ENCODE measurements around the gene IL12RB1.

The IL12RB1 gene

DNA sequence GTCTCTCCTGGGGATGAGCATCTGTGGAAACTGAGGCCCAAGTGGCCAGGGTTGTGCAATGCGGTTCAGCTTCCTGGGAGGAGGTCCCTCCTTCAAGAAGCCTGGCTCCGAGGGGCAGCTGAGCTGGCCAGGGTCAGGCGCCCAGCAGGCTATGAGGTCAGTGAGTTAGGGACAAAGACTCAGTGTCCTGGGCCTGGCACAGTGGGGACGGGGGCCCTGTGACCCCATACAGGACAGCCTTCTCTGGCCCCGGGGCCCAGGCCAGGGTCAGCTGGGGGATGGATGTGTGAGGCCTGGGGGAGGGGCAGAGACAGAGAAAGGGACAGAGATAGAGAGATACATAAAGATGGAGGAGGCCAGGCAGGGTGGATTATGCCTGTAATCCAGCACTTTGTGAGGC, 3.0 kb upstream of the IL12RB1 start:
- DNase-seq (ENCODE audit: low read depth in 3 of 3), result no peak

DNA sequence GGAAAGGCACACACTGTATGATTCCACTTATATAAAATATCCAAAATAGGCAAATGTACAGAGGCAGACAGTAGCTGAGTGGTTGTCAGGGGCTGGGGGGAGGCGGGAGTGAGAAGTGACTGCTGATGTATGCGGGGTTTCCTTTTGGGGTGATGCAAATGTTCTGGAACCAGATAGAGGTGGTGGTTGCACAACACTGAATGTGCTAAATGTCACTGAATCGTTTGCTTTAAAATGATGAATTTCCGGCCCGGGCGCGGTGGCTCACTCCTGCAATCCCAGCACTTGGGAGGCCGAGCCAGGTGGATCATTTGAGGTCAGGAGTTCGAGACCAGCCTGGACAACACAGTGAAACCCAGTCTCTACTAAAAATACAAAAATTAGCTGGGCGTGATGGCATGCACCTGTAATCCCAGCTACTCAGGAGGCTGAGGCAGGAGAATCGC, 2.4 kb upstream of the IL12RB1 start:
- peak in 2 of 3 experiments; percentile 41 to 61 for DNase-seq (ENCODE audit: low read depth in 3 of 3)

DNA sequence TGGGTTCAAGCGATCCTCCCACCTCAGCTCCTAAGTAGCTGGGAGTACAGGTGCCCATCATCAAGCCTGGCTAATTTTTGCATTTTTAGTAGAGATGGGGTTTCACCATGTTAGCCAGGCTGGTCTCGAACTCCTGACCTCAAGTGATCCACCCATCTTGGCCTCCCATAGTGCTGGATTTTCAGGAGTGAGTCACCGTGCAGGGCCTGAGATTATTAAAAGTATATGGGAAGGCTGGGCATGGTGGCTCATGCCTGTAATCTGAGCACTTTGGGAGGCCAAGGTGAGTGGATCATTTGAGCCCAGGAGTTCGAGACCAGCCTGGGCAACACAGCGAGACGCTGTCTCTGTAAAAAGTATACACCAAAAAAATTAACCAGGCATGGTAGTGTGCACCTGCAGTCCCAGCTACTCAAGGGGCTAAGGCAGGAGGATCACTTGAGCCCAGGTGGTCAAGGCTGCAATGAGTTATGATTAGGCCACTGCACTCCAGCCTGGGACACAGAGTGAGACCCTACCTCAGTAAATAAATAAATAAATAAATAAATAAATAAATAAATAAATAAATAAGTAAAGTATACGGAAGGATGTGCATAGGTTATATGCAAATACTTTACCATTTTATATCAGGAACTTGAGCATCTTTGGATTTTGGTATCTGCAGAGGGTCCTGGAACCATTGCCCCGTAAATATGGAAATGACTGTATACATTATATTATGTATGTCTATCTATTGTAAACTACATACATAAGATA, 854 bp downstream of the IL12RB1 start:
- no peak for DNase-seq (ENCODE audit: low read depth in 3 of 3)

- no peak for DNase-seq (ENCODE audit: low read depth in 3 of 3)
These were observed 2.6 kb downstream of the IL12RB1 start for GRCh38 chr19:18083929-18084684.

DNA sequence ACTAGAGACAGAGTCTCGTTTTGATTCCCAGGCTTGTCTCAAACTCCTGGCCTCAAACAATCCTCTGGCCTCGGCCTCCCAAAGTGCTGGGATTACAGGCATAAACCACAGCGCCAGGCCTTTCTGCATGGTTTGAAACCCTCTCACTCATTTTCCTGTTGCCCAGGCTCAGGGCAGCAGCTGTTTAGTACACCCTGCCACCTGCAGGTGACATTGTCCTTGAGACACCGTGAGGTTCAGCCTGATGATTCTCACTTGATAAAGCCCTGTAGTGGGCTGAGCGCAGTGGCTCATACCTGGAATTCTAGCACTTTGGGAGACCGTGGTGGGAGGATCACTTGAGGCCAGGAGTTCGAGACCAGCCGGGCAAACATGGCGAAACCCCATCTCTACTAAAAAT, 12.5 kb downstream of the IL12RB1 start:
- no peak for DNase-seq (ENCODE audit: low read depth in 3 of 3)

DNA sequence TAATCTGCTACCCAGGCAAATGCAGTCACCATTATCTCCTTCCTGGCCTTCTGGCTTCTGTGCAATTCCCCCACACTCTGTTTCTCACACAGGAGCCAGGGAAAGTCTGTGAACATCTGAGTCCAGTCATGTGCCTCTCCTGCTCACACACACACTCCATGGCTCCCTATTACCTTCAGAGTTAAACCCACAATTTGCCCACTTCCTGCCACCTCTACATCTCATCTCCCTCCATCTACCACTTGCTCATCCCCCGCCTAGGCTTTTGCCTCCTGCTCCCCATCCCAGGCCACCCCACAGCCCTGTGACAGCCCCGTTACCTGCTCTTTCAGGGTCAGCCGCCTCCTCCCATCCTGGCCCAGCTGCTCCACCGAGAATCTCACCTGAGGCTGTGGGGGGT, 13.5 kb downstream of the IL12RB1 start:
- no peak for DNase-seq (ENCODE audit: low read depth in 3 of 3)

- DNase-seq (ENCODE audit: low read depth in 3 of 3), result no peak
These were observed 14.4 kb downstream of the IL12RB1 start for GRCh38 chr19:18072335-18072734.

GRCh38 chr19:18070181-18070580, 16.6 kb downstream of the IL12RB1 start:
- no peak for DNase-seq (ENCODE audit: low read depth in 3 of 3)

GRCh38 chr19:18069383-18069782, 17.4 kb downstream of the IL12RB1 start:
- DNase-seq (ENCODE audit: low read depth in 3 of 3), result no peak

- DNase-seq (ENCODE audit: low read depth in 3 of 3), result no peak
These were observed 18.3 kb downstream of the IL12RB1 start for GRCh38 chr19:18068395-18068794.

DNA sequence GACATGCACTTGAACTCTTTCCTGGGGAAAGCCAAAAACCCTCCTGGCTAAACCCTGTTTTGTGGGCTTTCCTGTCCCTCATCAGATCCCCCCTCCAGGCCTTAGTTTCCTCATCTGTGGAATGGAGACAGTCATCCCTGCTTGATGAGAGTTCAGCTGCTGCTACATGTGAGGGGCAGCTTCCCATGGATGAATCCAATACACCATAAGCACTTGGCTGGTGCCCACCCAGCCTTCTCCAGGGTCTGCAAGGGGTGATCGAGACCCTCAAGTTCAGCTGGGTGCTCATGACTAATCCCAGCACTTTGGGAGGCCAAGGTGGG, 21.6 kb downstream of the IL12RB1 start:
- DNase-seq (ENCODE audit: low read depth in 3 of 3), result no peak

DNA sequence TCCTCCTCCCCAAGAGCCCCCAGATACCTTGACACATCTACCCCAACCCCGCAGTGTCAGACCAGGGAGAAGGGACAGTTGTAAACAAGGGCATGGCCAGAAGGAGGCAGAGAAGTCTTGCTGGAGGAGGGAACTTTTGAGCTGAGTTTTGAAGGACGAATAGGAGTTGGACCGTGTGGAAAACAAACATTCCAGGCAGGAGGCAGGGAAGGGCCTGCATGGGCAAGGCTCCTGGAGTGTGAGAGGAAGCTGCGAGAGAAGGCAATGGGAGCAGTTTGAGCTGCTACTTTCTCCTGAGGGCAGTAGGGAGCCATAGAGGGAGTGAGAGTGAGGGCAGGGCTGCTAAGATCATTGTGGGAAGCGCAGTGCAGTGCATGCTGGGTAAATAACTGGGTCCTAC, 23.3 kb downstream of the IL12RB1 start:
- DNase-seq (ENCODE audit: low read depth in 3 of 3), result no peak

- DNase-seq (ENCODE audit: low read depth in 3 of 3), result no peak
These were observed 24.7 kb downstream of the IL12RB1 start for GRCh38 chr19:18062028-18062427.

DNA sequence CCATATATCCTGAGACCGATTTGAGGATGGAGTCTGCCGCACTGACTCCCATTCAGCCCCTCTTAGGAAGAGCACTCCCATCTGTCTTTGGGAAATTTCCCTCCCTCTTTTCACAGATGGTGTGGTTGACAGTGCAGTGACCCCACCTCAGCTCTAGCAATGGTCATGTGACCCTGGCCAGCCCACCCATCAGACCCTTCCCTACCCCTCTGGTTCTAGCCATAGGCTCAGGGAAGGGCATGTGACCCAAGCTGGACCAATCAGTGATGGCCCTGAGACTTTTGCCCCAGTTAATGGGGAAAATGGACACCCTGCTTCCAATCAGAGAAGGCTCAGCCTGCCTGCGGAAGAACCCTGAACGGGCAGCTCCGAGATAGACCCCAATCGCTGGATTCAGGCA, 26.3 kb downstream of the IL12RB1 start:
- no peak for DNase-seq (ENCODE audit: low read depth in 3 of 3)

- DNase-seq (ENCODE audit: low read depth in 3 of 3), result no peak
These were observed 26.8 kb downstream of the IL12RB1 start for GRCh38 chr19:18059902-18060301.

GRCh38 chr19:18059297-18059696, 27.4 kb downstream of the IL12RB1 start:
- no peak for DNase-seq (ENCODE audit: low read depth in 3 of 3)

DNA sequence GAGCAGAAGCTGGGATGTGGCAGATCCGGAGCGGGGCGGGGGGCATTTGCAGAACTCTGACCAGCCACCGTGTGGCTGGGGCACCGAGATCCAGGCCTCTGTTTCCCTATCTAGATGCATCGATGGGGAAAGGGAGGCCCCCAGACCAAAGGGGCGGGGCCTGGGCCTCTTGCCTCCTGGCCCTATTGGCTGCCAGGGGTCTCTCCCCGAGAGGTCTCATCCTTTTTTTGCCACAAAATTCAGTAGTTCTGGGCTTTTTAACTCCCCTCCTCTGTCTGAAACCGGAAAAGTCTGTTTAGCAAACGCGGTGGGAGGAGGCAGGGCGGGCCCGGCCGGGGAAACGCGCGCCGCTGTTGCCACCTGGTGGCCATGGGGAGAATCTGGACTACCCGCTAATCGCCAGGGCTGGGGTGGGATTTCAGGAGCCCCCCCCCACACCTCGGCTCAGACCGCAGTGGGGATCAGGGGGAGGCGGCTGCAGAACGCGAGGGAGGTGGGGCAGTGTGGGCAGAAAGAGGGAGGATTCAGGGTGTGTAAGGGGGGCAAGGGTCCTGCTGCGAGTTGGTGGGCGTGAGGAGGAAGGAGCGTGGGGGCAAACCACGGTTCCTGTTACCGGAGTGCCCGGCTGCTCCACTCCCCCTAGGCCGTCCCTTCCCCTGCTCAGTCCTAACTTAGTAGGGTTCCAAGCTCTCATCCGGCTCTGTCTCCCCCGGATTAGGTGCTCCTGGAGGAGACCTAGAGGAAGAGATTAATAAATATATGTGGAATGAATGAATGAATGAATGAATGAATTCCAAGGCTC, 28.3 kb downstream of the IL12RB1 start:
- peak; percentile 65 to 74 (median 70) for DNase-seq (ENCODE audit: low read depth in 3 of 3)

DNA sequence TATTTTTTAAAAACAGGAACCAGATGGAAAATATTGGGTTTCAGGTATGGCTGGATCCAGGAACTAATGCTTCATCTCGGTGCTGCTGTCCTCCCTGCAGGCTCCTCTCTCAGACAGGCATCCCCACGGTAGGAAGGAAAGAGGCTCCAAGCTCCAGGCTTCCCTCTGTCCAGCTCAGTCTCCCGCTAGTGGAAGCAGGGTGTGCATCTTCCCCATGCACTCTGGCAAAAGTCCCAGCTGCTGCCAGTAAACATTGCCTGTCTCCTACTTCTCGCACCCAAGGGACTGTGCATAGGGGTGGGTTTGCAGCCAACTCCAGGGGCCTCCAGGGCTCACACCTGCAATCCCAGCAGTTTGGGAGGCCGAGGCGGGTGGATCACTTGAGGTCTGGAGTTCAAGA, 29.2 kb downstream of the IL12RB1 start:
- DNase-seq (ENCODE audit: low read depth in 3 of 3), result no peak

- no peak for DNase-seq (ENCODE audit: low read depth in 3 of 3)
These were observed 30.8 kb downstream of the IL12RB1 start for GRCh38 chr19:18055967-18056366.

DNA sequence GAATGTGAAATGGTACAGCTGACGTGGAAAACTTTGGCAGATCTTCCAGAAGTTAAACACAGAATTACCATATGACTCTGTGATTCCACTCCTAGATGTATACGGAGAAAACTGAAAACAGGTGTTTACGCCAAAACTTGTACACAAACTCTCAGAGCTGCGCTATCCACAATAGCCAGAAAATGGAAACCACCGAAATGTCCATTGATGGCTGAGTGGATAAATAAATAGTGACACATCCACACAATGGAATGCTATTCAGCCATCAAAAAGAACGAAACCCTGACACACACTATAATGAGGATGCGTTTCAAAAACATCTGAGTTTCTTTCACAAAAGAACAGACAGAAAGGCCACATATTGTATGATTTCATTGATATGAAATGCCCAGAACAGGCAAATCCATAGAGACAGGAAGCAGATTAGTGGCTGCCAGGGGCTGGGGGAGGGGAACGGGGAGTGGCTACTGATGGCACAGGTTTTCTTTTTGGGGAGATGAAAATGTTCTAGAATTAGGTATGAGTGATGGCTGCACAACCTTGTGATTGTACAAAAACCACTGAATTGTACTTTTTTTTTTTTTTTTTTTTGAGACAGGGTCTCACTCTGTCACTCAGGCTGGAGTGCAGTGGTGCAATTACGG, 33.0 kb downstream of the IL12RB1 start:
- no peak for DNase-seq (ENCODE audit: low read depth in 3 of 3)

GRCh38 chr19:18051887-18052286, 34.8 kb downstream of the IL12RB1 start:
- DNase-seq (ENCODE audit: low read depth in 3 of 3), result no peak

DNA sequence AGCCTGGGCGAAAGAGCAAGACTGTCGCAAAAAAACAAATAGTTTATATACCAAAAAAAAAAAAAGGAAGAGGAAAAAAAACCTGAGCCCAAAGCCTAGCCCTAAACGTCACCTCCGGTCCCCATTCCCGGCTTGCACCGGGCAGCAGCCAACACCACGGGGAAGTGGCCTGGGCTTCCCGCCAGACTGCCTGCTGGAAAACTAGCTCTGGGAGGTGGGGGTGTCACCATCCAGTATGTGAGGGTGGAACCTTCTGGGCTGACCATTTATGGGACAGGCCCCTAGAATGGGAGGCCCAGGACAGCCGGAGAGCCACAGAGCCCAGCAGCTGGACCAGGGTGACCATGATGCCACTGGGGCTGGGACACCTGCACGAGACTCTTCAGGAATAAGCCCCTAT, 37.3 kb downstream of the IL12RB1 start:
- no peak for DNase-seq (ENCODE audit: low read depth in 3 of 3)

Measured in stimulated activated CD4-positive, alpha-beta T cell treated with anti-CD3 and anti-CD28 coated beads, TNF-alpha, amount 100 ng/mL, for 24 hours (primary cell).